BLaER1 (cell line): ENCODE results near the gene CCDC30.

Source experiments
- H3K27ac ChIP-seq: shearing (Covaris generic); formaldehyde crosslinking; 2 replicates; pipeline ENCODE4 v1.8.1; 2022
- H3K27me3 ChIP-seq: shearing (Covaris generic); formaldehyde crosslinking; 2 replicates; pipeline ENCODE4 v1.8.1; 2022
- H3K36me3 ChIP-seq: shearing (Covaris generic); formaldehyde crosslinking; 2 replicates; pipeline ENCODE4 v1.8.1; 2022
- H3K4me1 ChIP-seq: shearing (Covaris generic); formaldehyde crosslinking; 2 replicates; pipeline ENCODE4 v1.8.1; 2022
- H3K4me2 ChIP-seq: shearing (Covaris generic); formaldehyde crosslinking; 2 replicates; pipeline ENCODE4 v1.8.1; 2022
- H3K4me3 ChIP-seq: shearing (Covaris generic); formaldehyde crosslinking; 2 replicates; pipeline ENCODE4 v1.8.1; 2022
- H3K9ac ChIP-seq: shearing (Covaris generic); formaldehyde crosslinking; 2 replicates; pipeline ENCODE4 v1.8.1; 2022
- H3K9me3 ChIP-seq: shearing (Covaris generic); formaldehyde crosslinking; 2 replicates; pipeline ENCODE4 v1.8.1; 2022
- H4K20me1 ChIP-seq: shearing (Covaris generic); formaldehyde crosslinking; 2 replicates; pipeline ENCODE4 v1.8.1; 2022
- Cebpa-rat ChIP-seq: shearing (Covaris generic); IDR thresholded peaks from 2 replicates; pipeline ENCODE4 v1.8.1; 2022

Gene CCDC30

GRCh38 chr1:42551590-42551989 lies 88.5 kb downstream of the CCDC30 start:
- Histone ChIP-seq H4K20me1 (no peaks in the 10 kb centered on the region), H3K4me1 (no peaks in the 10 kb centered on the region), H3K36me3 (no peaks in the 10 kb centered on the region), H3K9me3 (no peaks in the 10 kb centered on the region), H3K27me3 (no peaks in the 10 kb centered on the region), H3K4me3 (no peak overlapping the region), H3K4me2 (no peak overlapping the region), H3K9ac (no peak overlapping the region), H3K27ac (no peak overlapping the region)
- TF ChIP-seq Cebpa-rat: no peak

- no peaks in the 10 kb centered on the region for H3K4me1 ChIP-seq
- H3K27me3 ChIP-seq: no peaks in the 10 kb centered on the region
- no peak overlapping the region for H3K4me2 ChIP-seq
- no peaks in the 10 kb centered on the region for H4K20me1 ChIP-seq
- no peak overlapping the region for H3K9ac ChIP-seq
- no peak overlapping the region for H3K27ac ChIP-seq
- H3K36me3 ChIP-seq: no peaks in the 10 kb centered on the region
- H3K4me3 ChIP-seq: no peak overlapping the region
- H3K9me3 ChIP-seq: no peaks in the 10 kb centered on the region
- TF ChIP-seq Cebpa-rat: no peak
Observed at GRCh38 chr1:42552636-42553035, 89.5 kb downstream of the CCDC30 start.

- Histone ChIP-seq H3K27ac (no peak overlapping the region), H3K4me2 (no peak overlapping the region), H3K4me3 (no peak overlapping the region), H3K4me1 (no peaks in the 10 kb centered on the region), H4K20me1 (no peaks in the 10 kb centered on the region), H3K27me3 (no peaks in the 10 kb centered on the region), H3K9ac (no peak overlapping the region), H3K9me3 (0 out of 2 replicates have a peak, but pooled peaks cover 6% of the 10 kb centered on the region), H3K36me3 (no peaks in the 10 kb centered on the region)
- no peak for TF ChIP-seq Cebpa-rat
Observed at GRCh38 chr1:42557230-42557851, 94.3 kb downstream of the CCDC30 start.

- Histone ChIP-seq H3K4me1 (no peaks in the 10 kb centered on the region), H4K20me1 (no peaks in the 10 kb centered on the region), H3K27ac (no peak overlapping the region), H3K27me3 (no peaks in the 10 kb centered on the region), H3K9me3 (no peaks in the 10 kb centered on the region), H3K36me3 (no peaks in the 10 kb centered on the region), H3K9ac (no peak overlapping the region), H3K4me3 (no peak overlapping the region), H3K4me2 (no peak overlapping the region)
- no peak for TF ChIP-seq Cebpa-rat
Observed at GRCh38 chr1:42567038-42567437, 104.0 kb downstream of the CCDC30 start.

GRCh38 chr1:42576935-42577334 lies 113.8 kb downstream of the CCDC30 start:
- H3K9me3 ChIP-seq: no peaks in the 10 kb centered on the region
- no peak overlapping the region for H3K4me3 ChIP-seq
- TF ChIP-seq Cebpa-rat: no peak
- no peak overlapping the region for H3K9ac ChIP-seq
- H3K4me2 ChIP-seq: no peak overlapping the region
- H3K27ac ChIP-seq: no peak overlapping the region
- H3K4me1 ChIP-seq: no peaks in the 10 kb centered on the region
- no peaks in the 10 kb centered on the region for H3K36me3 ChIP-seq
- no peaks in the 10 kb centered on the region for H4K20me1 ChIP-seq
- H3K27me3 ChIP-seq: no peaks in the 10 kb centered on the region

GRCh38 chr1:42586016-42586415 lies 122.9 kb downstream of the CCDC30 start:
- Histone ChIP-seq H3K27ac (no peak overlapping the region), H3K4me2 (no peak overlapping the region), H4K20me1 (no peaks in the 10 kb centered on the region), H3K36me3 (peaks cover 10% of the 10 kb centered on the region; the same call in 1 of the 2 replicates), H3K9ac (no peak overlapping the region), H3K27me3 (no peaks in the 10 kb centered on the region), H3K9me3 (peaks cover 44% of the 10 kb centered on the region), H3K4me1 (no peaks in the 10 kb centered on the region), H3K4me3 (no peak overlapping the region)
- no peak for TF ChIP-seq Cebpa-rat

- H3K4me3 ChIP-seq: no peak overlapping the region
- H3K9ac ChIP-seq: no peak overlapping the region
- H3K27ac ChIP-seq: no peak overlapping the region
- H3K4me1 ChIP-seq: no peaks in the 10 kb centered on the region
- H3K36me3 ChIP-seq: peaks cover 14% of the 10 kb centered on the region; the same call in 1 of the 2 replicates
- H3K4me2 ChIP-seq: no peak overlapping the region
- no peaks in the 10 kb centered on the region for H3K27me3 ChIP-seq
- H3K9me3 ChIP-seq: peaks cover 49% of the 10 kb centered on the region
- no peaks in the 10 kb centered on the region for H4K20me1 ChIP-seq
- no peak for TF ChIP-seq Cebpa-rat
Observed at GRCh38 chr1:42587753-42588152, 124.7 kb downstream of the CCDC30 start.

- Histone ChIP-seq H3K27me3 (no peaks in the 10 kb centered on the region), H3K9ac (no peak overlapping the region), H3K36me3 (peaks cover 14% of the 10 kb centered on the region; the same call in 1 of the 2 replicates), H3K4me2 (no peak overlapping the region), H3K4me3 (no peak overlapping the region), H4K20me1 (no peaks in the 10 kb centered on the region), H3K27ac (no peak overlapping the region), H3K9me3 (peaks cover 38% of the 10 kb centered on the region), H3K4me1 (peaks cover 22% of the 10 kb centered on the region)
- no peak for TF ChIP-seq Cebpa-rat
Observed at GRCh38 chr1:42592811-42593210, 129.7 kb downstream of the CCDC30 start.

- Histone ChIP-seq H3K4me1 (peaks cover 23% of the 10 kb centered on the region), H4K20me1 (no peaks in the 10 kb centered on the region), H3K4me3 (no peak overlapping the region), H3K9ac (no peak overlapping the region), H3K9me3 (peaks cover 37% of the 10 kb centered on the region), H3K36me3 (peaks cover 14% of the 10 kb centered on the region; the same call in 1 of the 2 replicates), H3K4me2 (no peak overlapping the region), H3K27ac (no peak overlapping the region), H3K27me3 (no peaks in the 10 kb centered on the region)
- no peak for TF ChIP-seq Cebpa-rat
Observed at GRCh38 chr1:42593486-42594100, 130.5 kb downstream of the CCDC30 start.

- Histone ChIP-seq H3K9me3 (peaks cover 38% of the 10 kb centered on the region), H3K27me3 (no peaks in the 10 kb centered on the region), H3K4me1 (peaks cover 24% of the 10 kb centered on the region), H3K36me3 (0 out of 2 replicates have a peak, but pooled peaks cover 4% of the 10 kb centered on the region), H4K20me1 (no peaks in the 10 kb centered on the region), H3K4me3 (peak overlapping the region; percentile 15; the same call in 1 of the 2 replicates), H3K27ac (peak overlapping the region; percentile 53; the same call in 1 of the 2 replicates), H3K4me2 (peak overlapping the region; percentile 51), H3K9ac (no peak overlapping the region)
- no peak for TF ChIP-seq Cebpa-rat
Observed at GRCh38 chr1:42601472-42601871, 138.4 kb downstream of the CCDC30 start.
